ENCODE data around the gene ANKRD40CL. TPM values are rescaled to one million over a fixed set of nuclear protein-coding genes. Genes with fewer than 3 reads are reported as not detected.
"Not testable (repeated sequence)": the region's sequence is repeated elsewhere in the genome, so short reads cannot be mapped to it uniquely, and the experiment has no call there.

Gene ANKRD40CL
- total RNA-seq, 1 donor from 2014 or later = not detected

DNA sequence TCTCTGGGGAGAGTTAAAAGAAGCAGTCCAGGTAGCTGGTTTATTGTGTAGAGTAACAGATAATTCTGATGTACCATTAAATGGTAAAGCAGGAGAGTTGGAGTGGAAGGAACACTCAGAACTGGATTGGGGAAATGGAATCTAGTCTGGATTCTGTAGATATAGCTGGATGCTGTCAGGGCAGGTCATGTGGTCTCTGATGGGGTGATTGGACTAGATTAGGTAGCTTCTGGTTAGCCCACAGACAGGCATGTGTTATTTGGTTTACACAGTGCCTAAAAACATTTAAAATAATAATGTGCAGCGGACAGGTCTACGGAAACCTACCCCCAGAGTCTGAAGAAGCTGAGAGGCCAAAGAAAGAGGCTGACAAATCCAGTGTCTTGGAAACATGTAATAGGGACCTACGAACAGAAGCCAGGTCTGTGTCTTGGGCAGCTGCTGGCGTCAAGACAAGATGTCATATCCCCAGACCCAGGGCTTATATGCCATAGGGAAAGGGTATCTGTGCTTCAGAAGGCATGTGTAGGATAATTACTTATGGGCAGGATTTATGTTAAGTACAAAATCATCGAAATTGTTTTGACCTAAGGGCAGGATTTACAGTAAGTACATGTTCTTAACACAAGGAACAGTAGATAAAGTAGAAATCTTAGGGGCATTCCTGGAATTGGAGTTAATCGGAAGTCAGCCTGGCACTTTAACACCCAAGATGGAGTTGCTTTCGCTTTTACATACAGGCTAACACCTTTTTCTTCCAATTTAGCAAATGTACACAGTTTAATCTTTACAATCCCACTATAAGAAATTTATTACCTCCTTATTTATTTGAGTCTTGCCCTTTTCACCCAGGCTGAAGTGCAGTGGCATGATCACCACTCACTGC lies 35.5 kb downstream of the ANKRD40CL start:
- peak overlapping the region; percentile 9 for H3K27ac Mint-ChIP-seq
- H3K36me3 Mint-ChIP-seq (ENCODE audit: low read depth) = peaks cover 2% of the 10 kb centered on the region
- peaks cover 56% of the 10 kb centered on the region for H3K4me1 Mint-ChIP-seq (ENCODE audit: low read depth)
- no peaks in the 10 kb centered on the region for H3K27me3 Mint-ChIP-seq (ENCODE audit: insufficient read depth)
- no peaks in the 10 kb centered on the region for H3K9me3 Mint-ChIP-seq
- DNase-seq (ENCODE audit: low spot score) = no peak
- intact Hi-C loops (cut with micrococcal nuclease) = no loop called here
- no peak overlapping the region for H3K4me3 Mint-ChIP-seq

DNA sequence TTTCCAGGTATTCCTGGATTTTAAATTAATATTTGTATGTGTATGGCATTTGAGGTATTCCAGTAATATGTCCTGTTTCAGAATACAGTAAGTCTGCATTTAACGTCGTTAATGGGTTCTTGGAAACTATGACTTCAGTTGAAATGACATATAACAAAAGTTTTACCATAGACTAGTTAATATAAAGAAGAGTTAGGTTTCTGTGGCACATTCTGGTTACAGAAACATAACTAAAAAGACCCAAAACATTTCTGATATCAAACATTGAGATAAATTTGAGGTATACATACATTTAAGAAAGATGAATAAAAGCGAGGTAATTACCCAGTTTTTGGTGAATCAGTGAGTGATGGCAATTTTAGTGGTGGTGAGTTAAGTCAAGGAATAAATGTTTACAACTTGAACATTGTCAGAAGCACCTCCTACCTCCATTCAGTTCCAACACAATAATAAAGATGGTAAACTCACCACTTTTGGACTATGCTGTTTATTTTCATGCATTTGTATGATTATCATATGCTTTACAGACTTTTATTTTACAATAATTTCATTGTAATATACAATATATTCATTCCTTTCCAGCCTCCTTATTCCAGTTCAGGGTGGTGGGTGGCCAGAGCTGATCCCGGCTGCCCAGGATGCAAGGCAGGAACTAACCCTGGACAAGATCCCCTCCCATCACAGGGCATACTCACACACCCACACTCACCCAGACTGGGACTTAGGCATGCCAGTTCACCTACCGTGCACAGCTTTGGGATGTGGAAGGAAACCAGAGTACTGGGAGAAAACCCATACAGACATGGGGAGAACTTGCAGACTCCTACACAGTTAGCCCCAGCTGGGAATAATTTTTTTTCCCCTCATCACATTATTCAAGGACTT lies 38.2 kb downstream of the ANKRD40CL start:
- H3K27ac Mint-ChIP-seq = peak overlapping the region; percentile 61
- H3K27me3 Mint-ChIP-seq (ENCODE audit: insufficient read depth) = no peaks in the 10 kb centered on the region
- no peak for DNase-seq (ENCODE audit: low spot score)
- no peaks in the 10 kb centered on the region for H3K9me3 Mint-ChIP-seq
- intact Hi-C loops (cut with micrococcal nuclease) = no loop called here
- H3K36me3 Mint-ChIP-seq (ENCODE audit: low read depth) = peaks cover 2% of the 10 kb centered on the region
- H3K4me1 Mint-ChIP-seq (ENCODE audit: low read depth) = peaks cover 41% of the 10 kb centered on the region
- H3K4me3 Mint-ChIP-seq = no peak overlapping the region

DNA sequence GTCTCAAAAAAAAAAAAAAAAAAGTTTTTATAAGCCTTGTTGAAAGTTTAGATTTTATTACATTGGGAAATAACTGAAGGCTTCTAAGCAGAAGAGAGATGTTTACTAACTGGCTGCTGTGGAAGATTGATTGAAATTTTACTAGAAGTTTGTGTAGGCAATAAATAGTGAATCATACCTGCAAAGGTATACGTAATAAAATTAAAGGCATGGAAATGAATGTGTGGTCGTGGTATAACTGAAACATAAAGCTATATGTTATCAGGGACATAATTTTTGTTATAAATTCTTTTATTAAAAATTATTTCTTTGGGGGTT lies 39.2 kb downstream of the ANKRD40CL start:
- Mint-ChIP-seq H3K27ac (no peak overlapping the region), H3K4me3 (no peak overlapping the region), H3K27me3 (ENCODE audit: insufficient read depth) (no peaks in the 10 kb centered on the region), H3K4me1 (ENCODE audit: low read depth) (peaks cover 42% of the 10 kb centered on the region), H3K9me3 (no peaks in the 10 kb centered on the region), H3K36me3 (ENCODE audit: low read depth) (peaks cover 2% of the 10 kb centered on the region)
- DNase-seq (ENCODE audit: low spot score) = no peak
- intact Hi-C loops (cut with micrococcal nuclease) = no loop called here

DNA sequence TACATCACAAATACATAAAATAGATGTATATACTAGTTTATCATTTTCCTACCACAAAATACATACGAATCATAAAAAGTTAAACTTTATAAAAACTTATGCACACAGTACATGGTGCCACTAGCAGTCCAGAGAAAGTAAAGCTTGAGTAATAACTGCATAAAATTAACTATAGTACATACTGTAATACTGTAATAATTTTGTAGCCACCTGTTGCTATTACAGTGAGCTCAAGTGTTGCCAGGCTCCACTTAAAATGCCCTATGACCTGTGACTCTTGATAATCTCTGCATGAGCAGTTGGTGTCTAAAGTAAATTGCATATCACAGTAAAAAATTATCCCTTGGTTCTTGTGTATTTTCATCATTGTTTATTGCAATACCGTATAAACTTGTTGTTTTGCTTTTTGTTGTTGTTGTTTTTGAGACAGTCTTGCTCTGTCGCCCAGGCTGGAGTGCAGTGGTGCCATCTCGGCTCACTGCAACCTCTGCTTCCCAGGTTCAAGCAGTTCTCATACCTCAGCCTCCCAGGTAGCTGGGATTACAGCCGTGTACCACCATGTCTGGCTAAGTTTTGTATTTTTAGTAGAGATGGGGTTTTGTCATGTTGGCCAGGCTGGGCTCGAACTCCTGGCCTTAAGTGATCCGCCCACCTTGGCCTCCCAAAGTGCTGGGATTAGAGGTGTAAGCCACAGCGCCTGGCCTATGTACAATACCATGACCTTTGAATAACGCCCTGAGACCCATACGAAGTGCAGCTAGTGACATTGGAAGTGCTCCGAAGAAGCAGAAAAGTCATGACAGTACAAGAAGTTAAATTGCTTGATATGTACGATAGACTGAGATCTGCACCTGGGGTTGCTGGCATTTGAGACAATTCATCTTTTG lies 41.3 kb downstream of the ANKRD40CL start:
- H3K27ac Mint-ChIP-seq = no peak overlapping the region
- H3K9me3 Mint-ChIP-seq = no peaks in the 10 kb centered on the region
- H3K27me3 Mint-ChIP-seq (ENCODE audit: insufficient read depth) = no peaks in the 10 kb centered on the region
- intact Hi-C loops (cut with micrococcal nuclease) = no loop called here
- H3K4me3 Mint-ChIP-seq = no peak overlapping the region
- DNase-seq (ENCODE audit: low spot score) = no peak
- H3K36me3 Mint-ChIP-seq (ENCODE audit: low read depth) = peaks cover 12% of the 10 kb centered on the region
- H3K4me1 Mint-ChIP-seq (ENCODE audit: low read depth) = peaks cover 41% of the 10 kb centered on the region

DNA sequence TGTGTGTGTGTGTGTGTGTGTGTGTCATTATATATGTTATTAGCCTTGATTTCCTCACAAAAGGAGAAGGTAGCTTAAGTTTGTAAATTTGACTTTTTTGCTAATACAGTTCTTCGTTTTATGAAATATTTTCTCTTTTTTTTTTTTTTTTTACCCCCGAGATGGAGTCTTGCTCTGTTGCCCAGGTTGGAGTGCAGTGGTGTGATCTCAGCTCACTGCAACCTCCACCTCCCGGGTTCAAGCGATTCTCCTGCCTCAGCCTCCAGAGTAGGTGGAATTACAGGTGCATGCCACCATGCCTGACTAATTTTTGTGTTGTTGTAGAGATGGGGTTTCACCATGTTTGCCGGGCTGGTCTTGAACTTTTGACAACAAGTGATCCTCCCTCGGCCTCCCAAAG lies 42.7 kb downstream of the ANKRD40CL start:
- H3K27me3 Mint-ChIP-seq (ENCODE audit: insufficient read depth); intact Hi-C loops (cut with micrococcal nuclease): not testable (repeated sequence)
- H3K4me1 Mint-ChIP-seq (ENCODE audit: low read depth) = peaks cover 47% of the 10 kb centered on the region

DNA sequence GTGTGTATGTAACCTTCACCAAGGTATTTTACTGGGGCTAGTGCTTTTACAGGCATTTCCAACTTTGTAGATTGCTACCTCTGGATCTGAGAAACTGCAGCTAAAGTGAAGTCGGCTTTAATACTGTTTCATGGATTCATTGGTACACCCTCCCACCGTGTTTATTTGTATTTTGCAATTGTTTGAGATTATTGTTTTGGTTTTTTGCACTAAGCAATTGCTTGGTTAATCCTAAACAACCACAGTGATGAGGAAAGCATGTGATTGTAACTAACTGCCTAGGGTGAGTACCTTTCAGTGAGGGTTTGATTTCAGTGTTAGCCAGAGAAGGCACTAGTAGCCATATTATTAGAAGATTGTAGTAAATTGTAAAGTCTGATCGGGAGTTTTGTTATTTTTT lies 44.6 kb downstream of the ANKRD40CL start:
- no peak for DNase-seq (ENCODE audit: low spot score)
- Mint-ChIP-seq H3K9me3 (no peaks in the 10 kb centered on the region), H3K27ac (no peak overlapping the region), H3K27me3 (ENCODE audit: insufficient read depth) (no peaks in the 10 kb centered on the region), H3K36me3 (ENCODE audit: low read depth) (peaks cover 13% of the 10 kb centered on the region), H3K4me3 (peak overlapping the region; percentile 88), H3K4me1 (ENCODE audit: low read depth) (peaks cover 37% of the 10 kb centered on the region)
- intact Hi-C loops (cut with micrococcal nuclease) = no loop called here

More for the DNA sequence above, 42.7 kb downstream of the ANKRD40CL start:
- H3K4me3 Mint-ChIP-seq; H3K9me3 Mint-ChIP-seq; H3K27ac Mint-ChIP-seq; DNase-seq (ENCODE audit: low spot score): not testable (repeated sequence)
- peaks cover 12% of the 10 kb centered on the region for H3K36me3 Mint-ChIP-seq (ENCODE audit: low read depth)

DNA sequence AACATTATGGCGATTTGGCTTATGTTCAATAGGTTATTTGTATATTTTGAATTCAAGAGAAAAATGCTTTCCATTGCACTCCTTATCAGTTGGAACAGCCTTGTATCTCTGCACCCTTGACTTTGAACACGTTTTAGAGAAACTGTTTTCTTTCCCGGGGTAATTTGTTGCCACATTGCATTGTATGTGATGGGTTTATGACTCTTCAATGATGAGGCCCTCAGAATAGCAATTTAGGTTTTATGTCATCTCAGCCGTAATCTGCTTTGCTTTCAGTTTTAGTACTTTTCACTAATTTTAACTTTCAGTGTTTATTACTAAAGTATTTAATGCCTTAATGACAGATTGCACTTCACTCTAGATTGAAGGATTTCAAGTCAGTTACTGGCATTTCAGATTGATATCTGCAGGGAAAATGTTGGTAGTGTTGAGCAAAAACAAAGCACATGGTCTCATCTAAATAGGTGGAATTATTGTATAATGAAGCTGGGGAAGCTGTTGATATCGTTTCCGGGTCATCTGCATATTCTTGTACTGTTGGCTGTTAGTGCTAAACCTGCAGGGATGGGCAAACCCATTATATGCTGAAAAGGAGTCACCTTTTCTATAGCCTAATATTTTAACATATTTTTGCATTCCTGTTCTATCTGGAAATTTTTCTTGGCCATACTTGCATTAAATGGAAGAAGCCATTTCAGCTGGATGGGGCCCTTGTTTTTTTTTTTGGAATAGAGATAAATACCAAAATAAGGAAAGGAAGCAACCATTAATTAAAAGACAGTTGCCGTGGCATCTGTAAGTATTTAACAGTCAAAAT lies 45.9 kb downstream of the ANKRD40CL start:
- Mint-ChIP-seq H3K4me1 (ENCODE audit: low read depth) (peaks cover 28% of the 10 kb centered on the region), H3K36me3 (ENCODE audit: low read depth) (peaks cover 13% of the 10 kb centered on the region), H3K9me3 (no peaks in the 10 kb centered on the region), H3K27me3 (ENCODE audit: insufficient read depth) (no peaks in the 10 kb centered on the region), H3K4me3 (peak overlapping the region; percentile 88), H3K27ac (peak overlapping the region; percentile 98)
- DNase-seq (ENCODE audit: low spot score) = no peak
- intact Hi-C loops (cut with micrococcal nuclease) = no loop called here

DNA sequence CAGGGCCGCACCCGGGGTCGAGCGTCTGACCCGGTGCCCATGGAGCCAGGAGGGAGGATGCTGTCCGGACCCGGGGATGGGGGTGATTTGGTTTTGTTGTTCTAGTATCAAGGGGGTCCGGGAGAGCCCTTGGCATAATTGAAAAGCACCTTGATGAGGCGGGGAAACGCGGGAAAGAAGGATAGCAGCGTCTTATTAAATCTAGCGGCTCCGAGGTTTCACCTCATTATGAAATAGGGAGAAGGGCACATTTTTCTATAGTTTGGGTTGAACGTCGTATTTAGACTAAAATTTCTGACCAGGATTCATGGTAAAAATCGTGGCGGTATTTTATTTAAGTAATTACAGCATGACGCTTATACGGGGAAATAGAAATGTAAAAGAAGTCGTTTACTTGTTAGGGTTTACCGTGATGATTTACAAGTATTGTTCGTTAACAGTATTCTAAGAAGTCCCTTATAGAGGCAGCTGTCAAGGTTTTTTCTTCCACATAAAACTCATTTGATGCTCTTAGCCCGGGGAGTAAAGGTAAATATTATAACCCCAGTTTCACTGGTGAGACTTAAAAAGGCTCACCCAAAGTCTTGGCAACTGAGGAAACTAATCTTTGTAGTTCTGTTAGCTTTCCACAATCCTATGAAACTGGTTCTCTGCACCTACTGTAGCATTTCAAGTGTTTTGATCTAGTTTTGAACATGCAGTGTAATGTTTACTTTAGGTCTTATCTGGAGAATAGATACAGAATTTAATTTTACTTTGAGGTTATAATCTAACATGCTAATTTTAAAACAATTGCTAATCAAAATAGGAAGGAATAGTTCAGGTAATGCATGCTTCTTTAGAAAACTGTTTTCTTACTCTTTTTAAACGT lies 47.2 kb downstream of the ANKRD40CL start:
- Mint-ChIP-seq H3K9me3 (no peaks in the 10 kb centered on the region), H3K27me3 (ENCODE audit: insufficient read depth) (no peaks in the 10 kb centered on the region), H3K4me3 (peak overlapping the region; percentile 88), H3K27ac (peak overlapping the region; percentile 98), H3K4me1 (ENCODE audit: low read depth) (peaks cover 28% of the 10 kb centered on the region), H3K36me3 (ENCODE audit: low read depth) (peaks cover 13% of the 10 kb centered on the region)
- intact Hi-C loops (cut with micrococcal nuclease) = loop anchor here (1.0 kb wide), 2 partner anchors 12 to 173 kb away; partner anchors contain the start of gene SPATA20
- no peak for DNase-seq (ENCODE audit: low spot score)

DNA sequence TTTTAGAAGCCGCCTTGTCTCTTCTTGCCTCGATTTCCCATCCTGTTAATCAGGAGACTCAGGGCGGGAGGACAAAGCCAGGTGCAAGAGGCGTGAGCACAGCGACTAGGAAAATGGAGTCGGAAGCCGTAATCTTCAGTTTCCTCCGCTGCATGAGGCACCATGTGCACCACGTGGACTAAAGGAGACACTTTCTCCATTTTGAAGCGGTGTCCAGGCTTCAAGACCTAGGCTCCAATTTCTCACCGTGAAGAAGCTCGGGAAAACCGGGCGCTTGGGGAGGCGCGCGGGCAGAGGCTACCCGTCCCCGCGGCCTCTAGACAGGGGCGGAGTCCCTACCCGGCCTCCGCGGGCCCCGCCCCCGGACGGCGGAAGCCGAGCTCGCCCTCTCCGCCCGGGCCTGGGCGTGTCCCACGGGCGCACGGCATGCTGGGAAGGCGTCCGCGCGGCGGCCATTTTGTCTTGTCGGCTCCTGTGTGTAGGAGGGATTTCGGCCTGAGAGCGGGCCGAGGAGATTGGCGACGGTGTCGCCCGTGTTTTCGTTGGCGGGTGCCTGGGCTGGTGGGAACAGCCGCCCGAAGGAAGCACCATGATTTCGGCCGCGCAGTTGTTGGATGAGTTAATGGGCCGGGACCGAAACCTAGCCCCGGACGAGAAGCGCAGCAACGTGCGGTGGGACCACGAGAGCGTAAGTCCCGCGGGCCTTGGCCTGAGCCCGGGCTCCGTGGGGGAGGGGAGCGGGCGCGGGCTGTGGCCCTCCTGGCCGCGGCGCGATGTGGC lies 48.0 kb downstream of the ANKRD40CL start, which contains the start of gene LUC7L3:
LUC7L3 (plus strand) TSS at position 460 of the 780 bp plus-strand sequence; CDS start at position 590, 130 bp downstream.
- DNase-seq (ENCODE audit: low spot score) = peak; percentile 95
- Mint-ChIP-seq H3K4me3 (peak within 1 kb of the TSS; percentile 88), H3K9me3 (no peaks in the 10 kb centered on the region), H3K4me1 (ENCODE audit: low read depth) (peaks cover 28% of the 10 kb centered on the region), H3K36me3 (ENCODE audit: low read depth) (peaks cover 13% of the 10 kb centered on the region), H3K27me3 (ENCODE audit: insufficient read depth) (no peaks in the 10 kb centered on the region), H3K27ac (peak within 1 kb of the TSS; percentile 98)
- intact Hi-C loops (cut with micrococcal nuclease) = loop anchor here (1.0 kb wide), 2 partner anchors 11 to 172 kb away; partner anchors contain the start of gene SPATA20

DNA sequence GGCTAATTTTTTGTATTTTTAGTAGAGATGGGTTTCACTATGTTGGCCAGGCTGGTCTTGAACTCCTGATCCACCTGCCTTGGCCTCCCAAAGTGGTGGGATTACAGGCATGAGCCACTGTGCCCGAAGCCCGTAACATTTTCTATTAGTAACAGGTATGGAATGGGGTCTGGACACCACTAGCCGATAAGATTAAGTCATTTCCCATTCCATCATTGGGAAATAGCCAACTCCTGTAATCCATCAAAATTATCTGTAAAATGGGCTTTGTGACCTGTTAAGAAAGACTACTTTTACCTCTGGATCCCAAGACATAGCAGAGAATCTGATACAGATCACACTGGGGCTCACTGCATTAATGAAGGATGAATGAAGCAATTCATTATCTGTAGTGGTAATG lies 51.8 kb downstream of the ANKRD40CL start:
- Mint-ChIP-seq H3K4me1 (ENCODE audit: low read depth) (peaks cover 5% of the 10 kb centered on the region), H3K4me3 (no peak overlapping the region), H3K9me3 (no peaks in the 10 kb centered on the region), H3K27ac (no peak overlapping the region), H3K27me3 (ENCODE audit: insufficient read depth) (peaks cover 3% of the 10 kb centered on the region), H3K36me3 (ENCODE audit: low read depth) (peaks cover 1% of the 10 kb centered on the region)
- no peak for DNase-seq (ENCODE audit: low spot score)
- intact Hi-C loops (cut with micrococcal nuclease) = no loop called here

Data from activated T-helper 1 cell treated with anti-CD3 and anti-CD28 coated beads, Interleukin-12 subunit alpha, Interleukin-12 subunit beta, Interleukin-2, Interleukin-4 antibody, amounts not matched to agents 30 ng/mL and 10 ng/mL and 1 ng/mL, durations not matched to agents 14 hours and 24 hours and 36 hours (primary cell).